GM18858 (cell line): Measurements from ENCODE around the gene SGMS2.

Experiments
- ATAC-seq: cut with Tn5 transposase; IDR thresholded peaks from one replicate; pipeline ENCODE4 v1.9.1; 2021; ENCODE audit not compliant: unreplicated experiment

The SGMS2 gene

GRCh38 chr4:107828315-107829090 is 3.8 kb downstream of the SGMS2 start:
- no peak for ATAC-seq

- no peak for ATAC-seq
Measured at GRCh38 chr4:107831140-107831539, 6.4 kb downstream of the SGMS2 start.

- ATAC-seq, result no peak
Measured at GRCh38 chr4:107832275-107832807, 7.6 kb downstream of the SGMS2 start.

- ATAC-seq, result no peak
Measured at GRCh38 chr4:107834241-107834794, 9.6 kb downstream of the SGMS2 start.

GRCh38 chr4:107835406-107835805 is 10.7 kb downstream of the SGMS2 start:
- no peak for ATAC-seq

GRCh38 chr4:107837317-107837716 is 12.6 kb downstream of the SGMS2 start:
- no peak for ATAC-seq

GRCh38 chr4:107837776-107838618 is 13.3 kb downstream of the SGMS2 start:
- ATAC-seq, result no peak

GRCh38 chr4:107838861-107839565 is 14.3 kb downstream of the SGMS2 start:
- ATAC-seq, result no peak

GRCh38 chr4:107843391-107843790 is 18.7 kb downstream of the SGMS2 start:
- no peak for ATAC-seq

- no peak for ATAC-seq
Measured at GRCh38 chr4:107845681-107846080, 20.9 kb downstream of the SGMS2 start.

- peak; percentile 56 for ATAC-seq
Measured at GRCh38 chr4:107850438-107850837, 25.7 kb downstream of the SGMS2 start.

- ATAC-seq, result no peak
Measured at GRCh38 chr4:107853444-107854355, 29.0 kb downstream of the SGMS2 start.

- no peak for ATAC-seq
Measured at GRCh38 chr4:107854356-107855022, 29.8 kb downstream of the SGMS2 start.

GRCh38 chr4:107855723-107856122 is 31.0 kb downstream of the SGMS2 start:
- no peak for ATAC-seq

- ATAC-seq, result no peak
Measured at GRCh38 chr4:107856901-107857300, 32.2 kb downstream of the SGMS2 start.

GRCh38 chr4:107857741-107858140 is 33.0 kb downstream of the SGMS2 start:
- no peak for ATAC-seq

GRCh38 chr4:107858158-107858742 is 33.5 kb downstream of the SGMS2 start:
- ATAC-seq, result no peak

GRCh38 chr4:107862658-107863057 is 37.9 kb downstream of the SGMS2 start:
- ATAC-seq, result no peak

- no peak for ATAC-seq
Measured at GRCh38 chr4:107863416-107863815, 38.7 kb downstream of the SGMS2 start.
